OCI-LY1 (cell line): Measurements from ENCODE around the gene SETD5.

Experiments used
- H2AFZ ChIP-seq: fragments of 200-600 bp; sonication (generic), shearing (Covaris generic); 2 replicates; pipeline ENCODE4 v1.6.0; 2014; ENCODE audit warnings: antibody characterized with exemption, mild to moderate bottlenecking, low read length
- H3F3A ChIP-seq: fragments of 200-600 bp; sonication (generic), shearing (Covaris generic); 2 replicates; pipeline ENCODE4 v1.6.0; 2014; ENCODE audit warnings: mild to moderate bottlenecking, antibody characterized with exemption, low read length, moderate library complexity; ENCODE audit not compliant: insufficient read depth
- H3K27ac ChIP-seq: fragments of 200-600 bp; sonication (generic); 2 replicates; pipeline ENCODE4 v1.5.1; 2014; ENCODE audit warnings: low read length, mixed run types, mild to moderate bottlenecking, low read depth; ENCODE audit not compliant: poor library complexity, severe bottlenecking
- H3K27me3 ChIP-seq: fragments of 200-600 bp; sonication (generic); 2 replicates; pipeline ENCODE4 v1.6.0; 2014; ENCODE audit warnings: antibody characterized with exemption, mild to moderate bottlenecking, low read length, moderate library complexity; ENCODE audit not compliant: insufficient read depth
- H3K36me3 ChIP-seq: fragments of 200-600 bp; sonication (generic); 2 replicates; pipeline ENCODE4 v1.6.1; 2014; ENCODE audit warnings: mild to moderate bottlenecking, antibody characterized with exemption, low read length, moderate library complexity, mixed read lengths; ENCODE audit not compliant: insufficient read depth
- H3K4me1 ChIP-seq: fragments of 200-600 bp; sonication (generic); 2 replicates; pipeline ENCODE4 v1.5.1; 2014; ENCODE audit warnings: mild to moderate bottlenecking, low read length, moderate library complexity; ENCODE audit not compliant: insufficient read depth, severe bottlenecking
- H3K4me2 ChIP-seq: fragments of 200-600 bp; sonication (generic), shearing (Covaris generic); 2 replicates; pipeline ENCODE4 v1.6.1; 2014; ENCODE audit warnings: low read length
- H3K4me3 ChIP-seq: fragments of 200-600 bp; sonication (generic); 2 replicates; pipeline ENCODE4 v1.5.1; 2014; ENCODE audit warnings: low read length, low read depth, mild to moderate bottlenecking, mixed read lengths; ENCODE audit not compliant: poor library complexity, severe bottlenecking
- H3K79me2 ChIP-seq: fragments of 200-600 bp; shearing (Covaris generic); 2 replicates; pipeline ENCODE4 v1.6.1; 2016; ENCODE audit warnings: mixed run types, low read length, mixed read lengths; ENCODE audit not compliant: insufficient read depth
- H3K9ac ChIP-seq: fragments of 200-600 bp; sonication (generic), shearing (Covaris generic); 2 replicates; pipeline ENCODE4 v1.6.1; 2014; ENCODE audit warnings: mild to moderate bottlenecking, low read length, mixed read lengths
- H3K9me2 ChIP-seq: fragments of 200-600 bp; sonication (generic), shearing (Covaris generic); 2 replicates; pipeline ENCODE4 v1.6.1; 2014; ENCODE audit warnings: low read depth, mild to moderate bottlenecking, low read length, mixed read lengths
- H3K9me3 ChIP-seq: fragments of 200-600 bp; shearing (Covaris generic); 2 replicates; pipeline ENCODE4 v1.6.1; 2014; ENCODE audit warnings: low read length, mixed read lengths
- H4K20me1 ChIP-seq: fragments of 200-600 bp; sonication (generic), shearing (Covaris generic); 2 replicates; pipeline ENCODE4 v1.6.0; 2016; ENCODE audit warnings: mild to moderate bottlenecking, low read length; ENCODE audit not compliant: insufficient read depth
- EZH2 ChIP-seq: fragments of 200-600 bp; sonication (generic), shearing (Covaris generic); IDR thresholded peaks from 2 replicates; pipeline ENCODE4 v1.8.0; 2017; ENCODE audit warnings: borderline replicate concordance, mixed run types, mild to moderate bottlenecking, antibody characterized with exemption, low read length, moderate library complexity, mixed read lengths
- TF ChIP-seq, protein P1 (sequence below): fragments of 200-600 bp; sonication (generic), shearing (Covaris generic); IDR thresholded peaks from 2 replicates; pipeline ENCODE4 v1.5.1; 2017; ENCODE audit warnings: mild to moderate bottlenecking, antibody characterized with exemption, low read length, moderate library complexity, mixed read lengths

Gene SETD5

DNA sequence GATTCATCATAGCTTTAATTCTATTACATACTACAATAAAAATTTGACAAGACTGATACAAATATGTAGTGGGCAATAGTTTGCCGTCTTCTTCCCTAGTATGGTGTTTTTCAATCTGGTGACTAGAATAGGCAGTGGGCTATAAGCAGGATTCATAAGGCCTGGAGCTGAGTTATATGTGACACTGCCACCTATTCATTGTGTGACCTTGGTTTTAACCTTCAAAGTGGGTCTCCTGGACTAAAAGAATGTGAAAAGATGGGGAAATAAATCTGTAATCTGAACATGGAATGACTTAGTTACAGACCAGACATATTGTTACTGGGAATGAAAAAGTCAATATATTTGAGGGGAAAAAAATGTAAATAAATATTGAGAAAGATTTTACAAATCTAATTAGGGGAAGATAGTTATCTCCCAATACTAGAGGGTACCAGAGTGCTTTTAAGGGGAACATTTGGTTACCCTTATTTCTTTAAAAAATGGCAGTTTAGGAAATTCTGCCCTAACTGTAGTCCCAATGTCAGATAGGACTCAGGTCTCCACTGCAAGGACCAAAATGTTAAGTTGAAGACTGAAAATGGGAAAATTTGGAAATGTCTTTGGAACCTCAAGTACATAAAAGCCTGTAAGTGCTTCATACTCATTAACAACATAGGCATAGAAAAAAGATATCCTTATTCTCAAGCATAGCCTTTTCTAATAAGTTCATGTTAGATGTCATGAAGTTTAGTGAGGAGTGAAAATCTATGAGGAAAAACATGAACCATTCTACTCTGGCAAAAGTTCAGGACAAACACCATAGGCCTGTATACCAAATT is 10.7 kb upstream of the SETD5 start:
- Histone ChIP-seq H3K4me2 (no peak overlapping the region), H4K20me1 (no peaks in the 10 kb centered on the region), H3K9ac (no peak overlapping the region), H3K79me2 (peaks cover 9% of the 10 kb centered on the region), H3K9me3 (no peaks in the 10 kb centered on the region), H3F3A (peaks cover 11% of the 10 kb centered on the region; the same call in 1 of the 2 replicates), H3K9me2 (no peaks in the 10 kb centered on the region), H3K4me3 (no peak overlapping the region), H3K27me3 (no peaks in the 10 kb centered on the region), H3K36me3 (peaks cover 97% of the 10 kb centered on the region), H3K27ac (no peak overlapping the region), H2AFZ (no peak overlapping the region), H3K4me1 (no peaks in the 10 kb centered on the region)
- TF ChIP-seq, protein P1, sequence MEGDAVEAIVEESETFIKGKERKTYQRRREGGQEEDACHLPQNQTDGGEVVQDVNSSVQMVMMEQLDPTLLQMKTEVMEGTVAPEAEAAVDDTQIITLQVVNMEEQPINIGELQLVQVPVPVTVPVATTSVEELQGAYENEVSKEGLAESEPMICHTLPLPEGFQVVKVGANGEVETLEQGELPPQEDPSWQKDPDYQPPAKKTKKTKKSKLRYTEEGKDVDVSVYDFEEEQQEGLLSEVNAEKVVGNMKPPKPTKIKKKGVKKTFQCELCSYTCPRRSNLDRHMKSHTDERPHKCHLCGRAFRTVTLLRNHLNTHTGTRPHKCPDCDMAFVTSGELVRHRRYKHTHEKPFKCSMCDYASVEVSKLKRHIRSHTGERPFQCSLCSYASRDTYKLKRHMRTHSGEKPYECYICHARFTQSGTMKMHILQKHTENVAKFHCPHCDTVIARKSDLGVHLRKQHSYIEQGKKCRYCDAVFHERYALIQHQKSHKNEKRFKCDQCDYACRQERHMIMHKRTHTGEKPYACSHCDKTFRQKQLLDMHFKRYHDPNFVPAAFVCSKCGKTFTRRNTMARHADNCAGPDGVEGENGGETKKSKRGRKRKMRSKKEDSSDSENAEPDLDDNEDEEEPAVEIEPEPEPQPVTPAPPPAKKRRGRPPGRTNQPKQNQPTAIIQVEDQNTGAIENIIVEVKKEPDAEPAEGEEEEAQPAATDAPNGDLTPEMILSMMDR = no peak
- TF ChIP-seq EZH2 = no peak

DNA sequence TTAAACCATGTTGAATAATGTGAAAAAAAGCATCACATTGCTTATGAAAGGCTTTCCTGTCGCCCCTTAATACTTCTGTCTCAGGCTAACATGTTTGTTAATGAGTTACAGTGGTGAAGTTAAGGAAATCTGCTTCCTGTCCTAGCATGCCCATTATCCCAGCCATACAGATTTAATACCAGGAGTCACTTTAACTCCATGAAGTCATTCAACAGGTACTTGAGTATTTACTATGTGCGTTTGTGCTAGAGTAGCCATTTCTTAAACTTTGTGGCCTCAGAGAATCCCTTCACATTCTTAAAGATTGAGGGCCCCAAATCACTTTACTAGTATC is 10.1 kb upstream of the SETD5 start:
- Histone ChIP-seq H3K9me3 (no peaks in the 10 kb centered on the region), H3K79me2 (peaks cover 15% of the 10 kb centered on the region), H3K9me2 (no peaks in the 10 kb centered on the region), H3K27me3 (no peaks in the 10 kb centered on the region), H3K9ac (no peak overlapping the region), H3F3A (peaks cover 11% of the 10 kb centered on the region; the same call in 1 of the 2 replicates), H3K4me3 (no peak overlapping the region), H3K36me3 (peaks cover 98% of the 10 kb centered on the region), H3K27ac (no peak overlapping the region), H3K4me2 (no peak overlapping the region), H2AFZ (no peak overlapping the region), H4K20me1 (no peaks in the 10 kb centered on the region), H3K4me1 (no peaks in the 10 kb centered on the region)
- TF ChIP-seq, protein P1 = no peak
- TF ChIP-seq EZH2 = no peak

DNA sequence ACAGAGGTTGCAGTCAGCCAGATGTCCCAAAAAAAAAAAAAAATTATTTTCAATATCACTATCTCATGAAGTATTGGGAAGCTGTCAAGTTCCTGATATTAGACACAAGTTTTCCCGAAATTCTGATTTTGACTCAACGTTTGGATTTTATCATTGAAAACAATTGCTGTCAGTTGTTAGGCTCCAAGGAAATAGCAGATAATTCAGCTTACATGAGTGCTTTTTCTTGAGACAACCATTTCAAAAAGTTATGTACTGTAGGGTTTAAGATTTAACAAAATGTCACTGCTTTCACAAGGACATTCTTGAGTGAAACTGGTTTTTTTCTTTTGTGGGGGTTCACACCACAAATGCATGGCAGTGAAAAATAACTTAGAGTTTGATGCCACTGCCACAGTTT is 9.3 kb upstream of the SETD5 start:
- no peaks in the 10 kb centered on the region for H3K9me3 ChIP-seq
- no peaks in the 10 kb centered on the region for H4K20me1 ChIP-seq
- no peak overlapping the region for H3K9ac ChIP-seq
- peaks cover 23% of the 10 kb centered on the region for H3K79me2 ChIP-seq
- H3K27ac ChIP-seq = no peak overlapping the region
- H3K4me1 ChIP-seq = no peaks in the 10 kb centered on the region
- peaks cover 98% of the 10 kb centered on the region for H3K36me3 ChIP-seq
- no peaks in the 10 kb centered on the region for H3K27me3 ChIP-seq
- H3K4me2 ChIP-seq = no peak overlapping the region
- peaks cover 11% of the 10 kb centered on the region; the same call in 1 of the 2 replicates for H3F3A ChIP-seq
- no peak for TF ChIP-seq EZH2
- no peaks in the 10 kb centered on the region for H3K9me2 ChIP-seq
- H2AFZ ChIP-seq = no peak overlapping the region
- H3K4me3 ChIP-seq = no peak overlapping the region
